ENCODE results near the gene MC3R. TPM values are rescaled to one million over a fixed set of nuclear protein-coding genes. Genes with fewer than 3 reads are reported as not detected.
"Not testable (repeated sequence)": the region's sequence is repeated elsewhere in the genome, so short reads cannot be mapped to it uniquely, and the experiment has no call there.

Gene MC3R
- total RNA-seq, 1 experiment from 2014 or later: not detected

- no peaks in the 10 kb centered on the region for H3K79me2 ChIP-seq (ENCODE audit: insufficient read depth, low read length)
- H3K9me2 ChIP-seq (ENCODE audit: insufficient read depth): no peaks in the 10 kb centered on the region
- no peaks in the 10 kb centered on the region for H3K36me3 ChIP-seq (ENCODE audit: control insufficient read depth in 1 of 2, insufficient read depth in 2 of 2, low read length in 2 of 2)
- H3K4me3 ChIP-seq (replicated peaks in 1 of 2; ENCODE audit: low read depth in 1 of 2, low read length in 2 of 2): no peak overlapping the region
- BruUV-seq (replicated peaks): no TSS peak
- ATAC-seq (no peak), DNase-seq (ENCODE audit: low read depth, low spot score) (no peak)
- H3K4me2 ChIP-seq (ENCODE audit: low read length): no peak overlapping the region
- H2AFZ ChIP-seq (ENCODE audit: low read depth, low read length, poor library complexity, severe bottlenecking): no peak overlapping the region
- H3K27ac ChIP-seq (ENCODE audit: low read depth, low read length): no peak overlapping the region
- intact Hi-C loops (cut with micrococcal nuclease): no loop called here
- TF ChIP-seq FOSL1 (IDR thresholded peaks at IDR 0.05; ENCODE audit: low read depth) (no peak), SRF (IDR thresholded peaks at IDR 0.05; ENCODE audit: low read depth) (no peak), ZNF274 (IDR thresholded peaks at IDR 0.05; ENCODE audit: low read depth, low read length) (no peak), CBX3 (IDR thresholded peaks at IDR 0.05; ENCODE audit: low read depth) (no peak)
- H3K4me1 ChIP-seq (ENCODE audit: control insufficient read depth in 1 of 2, insufficient read depth in 2 of 2, low read length in 2 of 2): no peaks in the 10 kb centered on the region
- ChIA-PET RAD21 (ENCODE audit: low non-redundant PET in 1 of 2, low total read pairs in 2 of 2, uncharacterized antibody in 2 of 2, unreplicated experiment in 2 of 2) (no interaction called here), POLR2A (no interaction called here), CTCF (no interaction called here)
- no peaks in the 10 kb centered on the region for H3K27me3 ChIP-seq (ENCODE audit: insufficient read depth, low read length)
- no peaks in the 10 kb centered on the region for H4K20me1 ChIP-seq (ENCODE audit: insufficient read depth)
- no peak overlapping the region for H3K9ac ChIP-seq (ENCODE audit: low read length)
- no peaks in the 10 kb centered on the region for H3K9me3 ChIP-seq (ENCODE audit: control insufficient read depth in 1 of 2, insufficient read depth in 1 of 2, low read depth in 1 of 2, low read length in 2 of 2)
Measured at GRCh38 chr20:56217829-56218228, 30.7 kb upstream of the MC3R start.

- H3K9me2 ChIP-seq (ENCODE audit: insufficient read depth); H3K27me3 ChIP-seq (ENCODE audit: insufficient read depth, low read length); H3K4me2 ChIP-seq (ENCODE audit: low read length); BruUV-seq (replicated peaks); POLR2A ChIA-PET; CTCF ChIA-PET; H3K9me3 ChIP-seq (ENCODE audit: control insufficient read depth in 1 of 2, insufficient read depth in 1 of 2, low read depth in 1 of 2, low read length in 2 of 2); RAD21 ChIA-PET (ENCODE audit: low non-redundant PET in 1 of 2, low total read pairs in 2 of 2, uncharacterized antibody in 2 of 2, unreplicated experiment in 2 of 2); H3K27ac ChIP-seq (ENCODE audit: low read depth, low read length); H4K20me1 ChIP-seq (ENCODE audit: insufficient read depth); DNase-seq (ENCODE audit: low read depth, low spot score); H2AFZ ChIP-seq (ENCODE audit: low read depth, low read length, poor library complexity, severe bottlenecking); H3K36me3 ChIP-seq (ENCODE audit: control insufficient read depth in 1 of 2, insufficient read depth in 2 of 2, low read length in 2 of 2); H3K4me3 ChIP-seq (replicated peaks in 1 of 2; ENCODE audit: low read depth in 1 of 2, low read length in 2 of 2); H3K4me1 ChIP-seq (ENCODE audit: control insufficient read depth in 1 of 2, insufficient read depth in 2 of 2, low read length in 2 of 2); intact Hi-C loops (cut with micrococcal nuclease); ATAC-seq; H3K9ac ChIP-seq (ENCODE audit: low read length); H3K79me2 ChIP-seq (ENCODE audit: insufficient read depth, low read length): not testable (repeated sequence)
Measured at GRCh38 chr20:56221186-56221585, 27.3 kb upstream of the MC3R start.

GRCh38 chr20:56222201-56222600 is 26.3 kb upstream of the MC3R start:
- DNase-seq (ENCODE audit: low read depth, low spot score): no peak
- no peak overlapping the region for H3K4me3 ChIP-seq (replicated peaks in 1 of 2; ENCODE audit: low read depth in 1 of 2, low read length in 2 of 2)
- no peak overlapping the region for H3K9ac ChIP-seq (ENCODE audit: low read length)

More at GRCh38 chr20:56222201-56222600, 26.3 kb upstream of the MC3R start:
- ChIA-PET RAD21 (ENCODE audit: low non-redundant PET in 1 of 2, low total read pairs in 2 of 2, uncharacterized antibody in 2 of 2, unreplicated experiment in 2 of 2) (no interaction called here), CTCF (no interaction called here), POLR2A (no interaction called here)
- Histone ChIP-seq H3K9me2 (ENCODE audit: insufficient read depth) (no peaks in the 10 kb centered on the region), H3K27ac (ENCODE audit: low read depth, low read length) (no peak overlapping the region), H3K4me2 (ENCODE audit: low read length) (no peak overlapping the region), H2AFZ (ENCODE audit: low read depth, low read length, poor library complexity, severe bottlenecking) (no peak overlapping the region), H3K27me3 (ENCODE audit: insufficient read depth, low read length) (no peaks in the 10 kb centered on the region), H4K20me1 (ENCODE audit: insufficient read depth) (no peaks in the 10 kb centered on the region), H3K9me3 (ENCODE audit: control insufficient read depth in 1 of 2, insufficient read depth in 1 of 2, low read depth in 1 of 2, low read length in 2 of 2) (no peaks in the 10 kb centered on the region), H3K36me3 (ENCODE audit: control insufficient read depth in 1 of 2, insufficient read depth in 2 of 2, low read length in 2 of 2) (no peaks in the 10 kb centered on the region), H3K79me2 (ENCODE audit: insufficient read depth, low read length) (no peaks in the 10 kb centered on the region), H3K4me1 (ENCODE audit: control insufficient read depth in 1 of 2, insufficient read depth in 2 of 2, low read length in 2 of 2) (no peaks in the 10 kb centered on the region)
- intact Hi-C loops (cut with micrococcal nuclease): no loop called here
- BruUV-seq (replicated peaks): no TSS peak
- TF ChIP-seq ZFX (IDR thresholded peaks at IDR 0.05): no peak
- no peak for TF ChIP-seq ZNF274 (IDR thresholded peaks at IDR 0.05; ENCODE audit: low read depth, low read length)
- no peak for TF ChIP-seq POLR2A (IDR thresholded peaks at IDR 0.05; ENCODE audit: borderline replicate concordance, extremely low read depth, insufficient read depth, insufficient read length)
- no peak for TF ChIP-seq JUND (IDR thresholded peaks at IDR 0.05)
- no peak for TF ChIP-seq MAX (IDR thresholded peaks at IDR 0.05)
- TF ChIP-seq TCF7L2 (IDR thresholded peaks at IDR 0.05; ENCODE audit: borderline replicate concordance, extremely low read depth, insufficient read depth, insufficient read length): no peak
- TF ChIP-seq SIN3A (IDR thresholded peaks at IDR 0.05; ENCODE audit: low read depth): no peak
- no peak for TF ChIP-seq CTCF (IDR thresholded peaks at IDR 0.05 in 2 of 3, conservative IDR thresholded peaks at IDR 0.05 in 1 of 3; ENCODE audit: borderline replicate concordance in 1 of 3, insufficient read depth in 1 of 3, low read depth in 2 of 3, low read length in 2 of 3)
- ATAC-seq: no peak
